Activated B cell treated with CpG ODN at 0.5 μM for 24 hours (primary cell): ENCODE data around the gene MYH9. TPM values are rescaled to one million over a fixed set of nuclear protein-coding genes. Genes with fewer than 3 reads are reported as not detected.

Experiments used
- ATAC-seq: fragments of 200-7000 bp; cut with Tn5 transposase; one replicate; pipeline ENCODE4 v1.10.0; 2021; ENCODE audit warnings: low read depth, mild to moderate bottlenecking, moderate library complexity
- CTCF ChIA-PET: fragments of 350-600 bp; sonication (Branson Sonifier 250); formaldehyde crosslinking; loops from one replicate; lab custom pipeline; 2021; ENCODE audit warnings: antibody characterized with exemption; lab: Charles Lee
- POLR2A ChIA-PET: fragments of 350-600 bp; sonication (Branson Sonifier 250); formaldehyde crosslinking; loops from one replicate; lab custom pipeline; 2021; ENCODE audit warnings: antibody characterized with exemption; lab: Charles Lee
- DNase-seq: peaks from one replicate; pipeline ENCODE4 v3.0.0; 2022
- H3K27ac Mint-ChIP-seq: one replicate; pipeline ENCODE4 v1.8.0; 2020; ENCODE audit warnings: mixed read lengths
- H3K27me3 Mint-ChIP-seq: one replicate; pipeline ENCODE4 v1.8.0; 2021; ENCODE audit warnings: mixed read lengths
- H3K36me3 Mint-ChIP-seq: one replicate; pipeline ENCODE4 v1.8.0; 2021; ENCODE audit warnings: low read depth, mixed read lengths
- H3K4me1 Mint-ChIP-seq: one replicate; pipeline ENCODE4 v1.8.0; 2021; ENCODE audit warnings: mixed read lengths
- H3K4me3 Mint-ChIP-seq: one replicate; pipeline ENCODE4 v1.8.0; 2020; ENCODE audit warnings: mild to moderate bottlenecking, mixed read lengths
- H3K9me3 Mint-ChIP-seq: one replicate; pipeline ENCODE4 v1.8.0; 2020; ENCODE audit warnings: mixed read lengths
- CTCF ChIP-seq: fragments of 200-600 bp; IDR thresholded peaks from one replicate; pipeline ENCODE4 v1.8.0; 2022; ENCODE audit warnings: antibody characterized with exemption, mild to moderate bottlenecking
- intact Hi-C: fragments of 100-400 bp; cut with micrococcal nuclease; formaldehyde crosslinking; loops from one replicate; pipeline ENCODE4 v1.15.1; 2024
- total RNA-seq: library from RNA; stranded (reverse); gene quantifications from 2 replicates; pipeline ENCODE4 v1.2.3, GENCODE V29; 2022

The MYH9 gene
- total RNA-seq, 1 donor from 2014 or later: 714 TPM

GRCh38 chr22:36331306-36331911 is 56.4 kb downstream of the MYH9 start:
- TF ChIP-seq CTCF: no peak
- peaks cover 94% of the 10 kb centered on the region for H3K36me3 Mint-ChIP-seq
- DNase-seq (peak; percentile 59), ATAC-seq (peak; percentile 57)
- peak overlapping the region; percentile 82 for H3K4me3 Mint-ChIP-seq
- intact Hi-C loops: loop anchor here (1.0 kb wide), 5 partner anchors 34 to 198 kb away; partner anchors contain the start of gene EIF3D
- peak overlapping the region; percentile 99 for H3K27ac Mint-ChIP-seq
- H3K9me3 Mint-ChIP-seq: no peaks in the 10 kb centered on the region
- ChIA-PET CTCF (interaction anchor here (0.9 to 3.5 kb wide), 7 partner anchors 28 to 139 kb away, joined by 3 to 17 read pairs (median 4); no protein-coding TSS in a partner anchor), POLR2A (interaction anchor here (0.6 to 4.6 kb wide), 21 partner anchors 8 to 791 kb away, joined by 3 to 86 read pairs (median 7); partner anchors contain the start of genes MYH9 and TXN2)
- H3K27me3 Mint-ChIP-seq: no peaks in the 10 kb centered on the region
- peaks cover 95% of the 10 kb centered on the region for H3K4me1 Mint-ChIP-seq

DNA sequence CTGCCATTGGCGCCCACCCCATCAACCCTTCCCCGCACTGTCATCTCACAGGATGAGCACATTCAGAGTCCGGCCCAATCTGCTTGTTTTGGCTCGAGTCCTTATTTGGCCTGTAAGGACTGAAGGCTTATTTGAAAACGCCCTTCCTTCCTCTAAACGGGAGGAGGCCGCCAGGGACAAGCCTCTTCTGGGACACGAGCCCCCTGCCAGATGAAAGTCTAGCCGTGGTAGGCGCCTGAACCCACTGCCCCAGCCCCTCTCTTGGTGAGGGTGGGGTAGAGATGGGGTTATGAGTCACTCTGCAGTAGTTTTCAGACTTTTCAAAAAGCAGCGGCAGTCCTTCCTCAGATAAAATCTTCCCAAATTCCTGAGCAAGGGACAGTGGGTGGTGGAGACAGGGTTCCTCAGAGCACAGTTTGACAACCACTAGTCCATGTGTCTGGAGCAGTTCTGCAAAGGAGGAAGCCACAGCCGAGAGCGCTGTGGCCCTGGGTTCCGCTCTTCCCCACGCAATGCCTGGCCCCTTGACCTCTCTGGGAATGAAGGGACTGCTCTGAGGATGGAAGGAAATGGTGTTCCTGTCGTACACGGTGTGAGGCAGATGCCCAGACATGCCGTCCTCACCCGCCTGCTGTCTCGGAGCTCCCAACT is 57.0 kb downstream of the MYH9 start:
- Mint-ChIP-seq H3K36me3 (peaks cover 94% of the 10 kb centered on the region), H3K27me3 (no peaks in the 10 kb centered on the region)

DNA sequence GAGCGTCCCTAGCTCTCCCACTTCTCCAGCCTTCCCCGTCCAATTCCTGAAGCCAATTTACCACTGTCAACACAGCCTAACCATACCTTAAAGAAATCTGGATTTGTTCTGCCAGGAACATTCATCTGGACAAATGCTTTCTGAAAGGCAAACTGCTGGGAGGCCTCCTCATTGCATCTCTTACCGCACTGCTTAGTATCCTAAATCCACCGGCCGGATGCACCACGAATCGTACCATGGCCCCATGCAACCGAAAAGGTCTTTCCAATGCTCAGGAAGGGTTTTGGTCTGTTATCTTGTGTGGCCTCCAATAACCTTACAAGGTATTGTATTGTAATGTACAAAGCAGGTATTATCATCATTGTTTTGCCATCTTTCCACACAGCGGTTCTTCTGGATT is 57.6 kb downstream of the MYH9 start:
- POLR2A ChIA-PET: interaction anchor here (3.9 kb wide), 1 partner anchor 56 kb away, joined by 72 read pairs; the partner anchor contains the start of gene MYH9
- Mint-ChIP-seq H3K27ac (peak overlapping the region; percentile 99), H3K36me3 (peaks cover 94% of the 10 kb centered on the region), H3K27me3 (no peaks in the 10 kb centered on the region), H3K4me1 (peaks cover 82% of the 10 kb centered on the region), H3K9me3 (no peaks in the 10 kb centered on the region), H3K4me3 (peak overlapping the region; percentile 60)
- ATAC-seq: no peak
- CTCF ChIA-PET: interaction anchor here (4.1 kb wide), 1 partner anchor 28 kb away, joined by 16 read pairs; no protein-coding TSS in a partner anchor
- TF ChIP-seq CTCF: no peak
- DNase-seq: no peak
- intact Hi-C loops: no loop called here

More for the DNA sequence above, 57.0 kb downstream of the MYH9 start:
- DNase-seq (no peak), ATAC-seq (no peak)
- Mint-ChIP-seq H3K4me1 (peaks cover 88% of the 10 kb centered on the region), H3K27ac (peak overlapping the region; percentile 99), H3K9me3 (no peaks in the 10 kb centered on the region), H3K4me3 (peak overlapping the region; percentile 82)
- intact Hi-C loops: loop anchor here (1.0 kb wide), 5 partner anchors 35 to 199 kb away; partner anchors contain the start of gene EIF3D
- TF ChIP-seq CTCF: no peak
- ChIA-PET POLR2A (interaction anchor here (0.6 to 4.6 kb wide), 15 partner anchors 25 to 792 kb away, joined by 3 to 86 read pairs (median 14); partner anchors contain the start of genes MYH9 and TXN2), CTCF (interaction anchor here (1.3 to 3.5 kb wide), 6 partner anchors 29 to 139 kb away, joined by 3 to 17 read pairs (median 5); no protein-coding TSS in a partner anchor)

GRCh38 chr22:36329254-36330078 is 58.3 kb downstream of the MYH9 start:
- Mint-ChIP-seq H3K27ac (peak overlapping the region; percentile 99), H3K36me3 (peaks cover 94% of the 10 kb centered on the region), H3K4me3 (peak overlapping the region; percentile 76), H3K9me3 (no peaks in the 10 kb centered on the region), H3K27me3 (no peaks in the 10 kb centered on the region), H3K4me1 (peaks cover 75% of the 10 kb centered on the region)
- peak; percentile 13 for ATAC-seq
- POLR2A ChIA-PET: interaction anchor here (0.6 to 3.9 kb wide), 20 partner anchors 8 to 913 kb away, joined by 3 to 72 read pairs (median 6); partner anchors contain the start of genes MYH9 and TXN2
- TF ChIP-seq CTCF: no peak
- DNase-seq: peak; percentile 40
- CTCF ChIA-PET: interaction anchor here (0.8 to 4.1 kb wide), 8 partner anchors 27 to 182 kb away, joined by 3 to 30 read pairs (median 4); no protein-coding TSS in a partner anchor
- intact Hi-C loops: loop anchor here (2.0 kb wide), 1 partner anchor 29 kb away; no protein-coding TSS in a partner anchor
